Tibial nerve (tissue), 4 donors: ENCODE data around the gene CYTH2. TPM values are rescaled to one million over a fixed set of nuclear protein-coding genes. Genes with fewer than 3 reads are reported as not detected.

Experiments used
- DNase-seq, 2 donors: peaks; one replicate each; pipeline ENCODE4 v3.0.0-alpha.2; 2019; ENCODE audit warnings: low spot score in 2 of 2
- H3K27ac ChIP-seq, 4 donors: fragments of 200-600 bp; sonication (generic) in 3 of 4; one replicate each; pipeline ENCODE4 v1.5.1; 2017 to 2019; ENCODE audit warnings: mild to moderate bottlenecking in 1 of 4
- H3K27me3 ChIP-seq, 2 donors: fragments of 200-600 bp; sonication (generic) in 1 of 2; one replicate each; pipeline versions ENCODE4 v1.5.1 to v1.6.0; 2017 to 2019
- H3K36me3 ChIP-seq, 3 donors: fragments of 200-600 bp; sonication (generic); one replicate each; pipeline ENCODE4 v1.5.1; 2018 to 2019
- H3K4me1 ChIP-seq, 4 donors: fragments of 200-600 bp; sonication (generic) in 3 of 4; one replicate each; pipeline ENCODE4 v1.5.1; 2017 to 2019
- H3K4me3 ChIP-seq, 4 donors: fragments of 200-600 bp; sonication (generic) in 3 of 4; one replicate each; pipeline ENCODE4 v1.5.1; 2017 to 2019; ENCODE audit warnings: mild to moderate bottlenecking in 1 of 4, moderate library complexity in 1 of 4
- H3K9me3 ChIP-seq, 4 donors: fragments of 200-600 bp; sonication (generic) in 3 of 4; one replicate each; pipeline ENCODE4 v1.5.1; 2017 to 2019
- EP300 ChIP-seq, 2 donors: sonication (generic); formaldehyde crosslinking; IDR thresholded peaks; one replicate each; pipeline ENCODE4 v1.6.1; 2017; ENCODE audit warnings: antibody characterized with exemption in 2 of 2, mild to moderate bottlenecking in 1 of 2
- POLR2A ChIP-seq, 2 donors: fragments of 450-650 bp; IDR thresholded peaks; one replicate each; pipeline ENCODE4 v1.6.1; 2017; ENCODE audit warnings: antibody characterized with exemption in 2 of 2, mild to moderate bottlenecking in 2 of 2, moderate library complexity in 2 of 2
- WGBS, 2 donors: methylation state at CpG; one replicate each; pipeline ENCODE4 v1.1.5; 2018; 5-methylcytosine and 5-hydroxymethylcytosine counted together
- total RNA-seq, 4 donors: library from RNA; depleted of rRNA; stranded (reverse); fragments of >200 nt; gene quantifications; one replicate each; pipeline ENCODE4 v1.1.0, GENCODE V29; 2016
- TF ChIP-seq, protein P1 (sequence below), 5 experiments: fragments of 200-600 bp in 3 of 5; fragments of 450-650 bp in 2 of 5; sonication (generic) in 3 of 5; IDR thresholded peaks; one replicate each; pipeline ENCODE4 v1.5.1; 2016 to 2019; ENCODE audit warnings: antibody characterized with exemption in 5 of 5, mild to moderate bottlenecking in 3 of 5, moderate library complexity in 2 of 5

The CYTH2 gene
- total RNA-seq, 4 donors from 2014 or later, result 56.7 to 114 (median 65.1) TPM

DNA sequence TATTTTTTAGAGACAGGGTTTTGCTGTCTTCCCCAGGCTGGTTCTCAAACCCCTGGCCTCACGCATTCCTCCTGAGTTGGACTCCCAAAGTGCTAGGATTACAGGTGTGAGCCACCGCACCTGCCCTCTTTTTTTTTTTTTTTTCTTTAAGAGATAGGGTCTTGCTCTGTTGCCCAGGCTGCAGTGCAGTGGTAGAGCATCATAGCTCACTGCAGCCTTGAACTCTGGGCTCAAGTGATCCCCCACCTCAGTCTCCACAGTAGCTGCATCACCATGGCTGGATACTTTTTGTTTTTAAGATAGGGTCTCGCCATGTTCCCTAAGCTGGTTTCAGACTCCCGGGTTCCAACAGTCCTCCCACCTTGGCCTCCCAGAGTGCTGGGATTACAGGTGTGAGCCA, 12.3 kb upstream of the CYTH2 start:
- Histone ChIP-seq H3K27me3 (no peaks in the 10 kb centered on the region), H3K4me1 (peaks cover 0 to 16% (median 0%) of the 10 kb centered on the region in 4 donors), H3K9me3 (no peaks in the 10 kb centered on the region), H3K36me3 (peaks cover 0 to 56% (median 21%) of the 10 kb centered on the region in 3 donors), H3K27ac (no peak overlapping the region), H3K4me3 (no peak overlapping the region)
- DNase-seq, result no peak
- 91 to 97% methylated on average over 4 of the region's 4 CpGs for WGBS, 2 donors
- no peak for TF ChIP-seq EP300 (IDR thresholded peaks at IDR 0.05)
- no peak for TF ChIP-seq POLR2A (IDR thresholded peaks at IDR 0.05)
- TF ChIP-seq, protein P1, sequence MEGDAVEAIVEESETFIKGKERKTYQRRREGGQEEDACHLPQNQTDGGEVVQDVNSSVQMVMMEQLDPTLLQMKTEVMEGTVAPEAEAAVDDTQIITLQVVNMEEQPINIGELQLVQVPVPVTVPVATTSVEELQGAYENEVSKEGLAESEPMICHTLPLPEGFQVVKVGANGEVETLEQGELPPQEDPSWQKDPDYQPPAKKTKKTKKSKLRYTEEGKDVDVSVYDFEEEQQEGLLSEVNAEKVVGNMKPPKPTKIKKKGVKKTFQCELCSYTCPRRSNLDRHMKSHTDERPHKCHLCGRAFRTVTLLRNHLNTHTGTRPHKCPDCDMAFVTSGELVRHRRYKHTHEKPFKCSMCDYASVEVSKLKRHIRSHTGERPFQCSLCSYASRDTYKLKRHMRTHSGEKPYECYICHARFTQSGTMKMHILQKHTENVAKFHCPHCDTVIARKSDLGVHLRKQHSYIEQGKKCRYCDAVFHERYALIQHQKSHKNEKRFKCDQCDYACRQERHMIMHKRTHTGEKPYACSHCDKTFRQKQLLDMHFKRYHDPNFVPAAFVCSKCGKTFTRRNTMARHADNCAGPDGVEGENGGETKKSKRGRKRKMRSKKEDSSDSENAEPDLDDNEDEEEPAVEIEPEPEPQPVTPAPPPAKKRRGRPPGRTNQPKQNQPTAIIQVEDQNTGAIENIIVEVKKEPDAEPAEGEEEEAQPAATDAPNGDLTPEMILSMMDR (IDR thresholded peaks at IDR 0.05), result no peak

GRCh38 chr19:48458016-48458415, 11.2 kb upstream of the CYTH2 start:
- no peak for DNase-seq
- WGBS, 2 donors, result 75 to 88% methylated on average over 2 of the region's 2 CpGs

GRCh38 chr19:48461651-48461981, 7.6 kb upstream of the CYTH2 start:
- H3K4me3 ChIP-seq, result no peak overlapping the region
- H3K27ac ChIP-seq, result no peak overlapping the region
- no peaks in the 10 kb centered on the region for H3K4me1 ChIP-seq
- 90 to 93% methylated on average over 35 to 36 of the region's 36 CpGs for WGBS, 2 donors
- no peaks in the 10 kb centered on the region for H3K9me3 ChIP-seq
- TF ChIP-seq POLR2A (IDR thresholded peaks at IDR 0.05), result no peak
- TF ChIP-seq, protein P1 (IDR thresholded peaks at IDR 0.05), result no peak
- TF ChIP-seq EP300 (IDR thresholded peaks at IDR 0.05), result no peak
- H3K27me3 ChIP-seq, result no peaks in the 10 kb centered on the region
- DNase-seq, result no peak
- peaks cover 0 to 16% (median 0%) of the 10 kb centered on the region in 3 donors for H3K36me3 ChIP-seq

More at GRCh38 chr19:48458016-48458415, 11.2 kb upstream of the CYTH2 start:
- no peaks in the 10 kb centered on the region for H3K27me3 ChIP-seq
- H3K9me3 ChIP-seq, result no peaks in the 10 kb centered on the region
- peaks cover 0 to 52% (median 14%) of the 10 kb centered on the region in 3 donors for H3K36me3 ChIP-seq
- TF ChIP-seq, protein P1 (IDR thresholded peaks at IDR 0.05), result no peak
- TF ChIP-seq EP300 (IDR thresholded peaks at IDR 0.05), result no peak
- no peak for TF ChIP-seq POLR2A (IDR thresholded peaks at IDR 0.05)
- peaks cover 0 to 7% (median 0%) of the 10 kb centered on the region in 4 donors for H3K4me1 ChIP-seq
- no peak overlapping the region for H3K27ac ChIP-seq
- no peak overlapping the region for H3K4me3 ChIP-seq

- TF ChIP-seq POLR2A (IDR thresholded peaks at IDR 0.05) (no peak), EP300 (IDR thresholded peaks at IDR 0.05) (no peak)
- TF ChIP-seq, protein P1 (IDR thresholded peaks at IDR 0.05), result no peak
- Histone ChIP-seq H3K4me1 (no peaks in the 10 kb centered on the region), H3K4me3 (no peak overlapping the region), H3K27me3 (no peaks in the 10 kb centered on the region), H3K27ac (no peak overlapping the region), H3K9me3 (no peaks in the 10 kb centered on the region), H3K36me3 (peaks cover 0 to 12% (median 0%) of the 10 kb centered on the region in 3 donors)
- DNase-seq, result no peak
- WGBS, 2 donors, result 77 to 80% methylated on average over 23 to 43 of the region's 62 CpGs
Measured at GRCh38 chr19:48461982-48462655, 7.0 kb upstream of the CYTH2 start.

DNA sequence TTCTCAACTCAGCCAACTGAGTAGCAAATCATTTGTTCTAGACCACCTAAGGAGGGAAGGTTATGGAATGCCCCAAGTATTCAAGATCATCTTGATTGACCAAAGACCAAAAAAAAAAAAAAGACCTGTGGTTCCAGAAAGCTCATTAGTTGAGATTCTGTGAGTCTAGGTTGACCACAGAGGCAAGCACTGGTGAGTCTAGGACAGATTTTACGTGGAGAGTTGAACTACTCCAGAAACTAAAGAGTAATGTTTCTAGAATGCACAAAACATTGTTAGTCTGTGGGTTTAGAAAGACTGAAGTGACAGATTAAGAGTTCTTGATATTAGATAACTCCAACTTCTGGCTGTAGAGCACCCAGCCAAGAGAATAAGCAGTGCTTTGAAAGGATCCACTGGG, 4.0 kb upstream of the CYTH2 start:
- 89 to 92% methylated on average over 1 of the region's 1 CpG for WGBS, 2 donors
- H3K9me3 ChIP-seq, result no peaks in the 10 kb centered on the region
- no peak overlapping the region for H3K4me3 ChIP-seq
- H3K27ac ChIP-seq, result no peak overlapping the region
- no peaks in the 10 kb centered on the region for H3K27me3 ChIP-seq
- H3K4me1 ChIP-seq, result peaks cover 0 to 14% (median 3%) of the 10 kb centered on the region in 4 donors
- TF ChIP-seq, protein P1 (IDR thresholded peaks at IDR 0.05), result no peak
- TF ChIP-seq POLR2A (IDR thresholded peaks at IDR 0.05) (no peak), EP300 (IDR thresholded peaks at IDR 0.05) (no peak)
- peaks cover 0 to 13% (median 0%) of the 10 kb centered on the region in 3 donors for H3K36me3 ChIP-seq
- DNase-seq, result no peak
